MM.1S (cell line): Measurements from ENCODE around the gene SAA4.

Experiments
- CTCF ChIP-seq: fragments of 300-600 bp; sonication (generic); IDR thresholded peaks from 2 replicates; pipeline ENCODE4 v1.5.1; 2016; ENCODE audit warnings: antibody characterized with exemption, low read length, mixed read lengths
- EZH2 ChIP-seq: fragments of 300-600 bp; sonication (generic); optimal IDR thresholded peaks from 2 replicates; pipeline ENCODE3; 2017; ENCODE audit warnings: low read depth, mild to moderate bottlenecking, antibody characterized with exemption, low read length, mixed read lengths
- EZH2phosphoT487 ChIP-seq: fragments of 300-600 bp; sonication (generic); IDR thresholded peaks from 2 replicates; pipeline ENCODE4 v1.6.1; 2018; ENCODE audit warnings: antibody characterized with exemption, low read length

- TF ChIP-seq CTCF (no peak), EZH2 (no peak), EZH2phosphoT487 (no peak)
Observed at GRCh38 chr11:18209058-18209457, 27.5 kb downstream of the SAA4 start.
